Choroid plexus epithelial cell (primary cell): ENCODE results near the gene TMA7.

Experiments used
- DNase-seq: peaks from one replicate; pipeline ENCODE4 v3.0.0-alpha.2; 2010; ENCODE audit warnings: low read depth
- H3K4me3 ChIP-seq: 2 replicates; pipeline ENCODE4 v1.5.1; 2011; ENCODE audit warnings: low read depth, mild to moderate bottlenecking, control low read depth, low read length, moderate library complexity
- TF ChIP-seq, protein P1 (sequence below): conservative IDR thresholded peaks from 2 replicates; pipeline ENCODE4 v1.5.1; 2011; ENCODE audit warnings: low read depth, mild to moderate bottlenecking, control low read depth, inconsistent platforms, low read length, moderate library complexity

The TMA7 gene

DNA sequence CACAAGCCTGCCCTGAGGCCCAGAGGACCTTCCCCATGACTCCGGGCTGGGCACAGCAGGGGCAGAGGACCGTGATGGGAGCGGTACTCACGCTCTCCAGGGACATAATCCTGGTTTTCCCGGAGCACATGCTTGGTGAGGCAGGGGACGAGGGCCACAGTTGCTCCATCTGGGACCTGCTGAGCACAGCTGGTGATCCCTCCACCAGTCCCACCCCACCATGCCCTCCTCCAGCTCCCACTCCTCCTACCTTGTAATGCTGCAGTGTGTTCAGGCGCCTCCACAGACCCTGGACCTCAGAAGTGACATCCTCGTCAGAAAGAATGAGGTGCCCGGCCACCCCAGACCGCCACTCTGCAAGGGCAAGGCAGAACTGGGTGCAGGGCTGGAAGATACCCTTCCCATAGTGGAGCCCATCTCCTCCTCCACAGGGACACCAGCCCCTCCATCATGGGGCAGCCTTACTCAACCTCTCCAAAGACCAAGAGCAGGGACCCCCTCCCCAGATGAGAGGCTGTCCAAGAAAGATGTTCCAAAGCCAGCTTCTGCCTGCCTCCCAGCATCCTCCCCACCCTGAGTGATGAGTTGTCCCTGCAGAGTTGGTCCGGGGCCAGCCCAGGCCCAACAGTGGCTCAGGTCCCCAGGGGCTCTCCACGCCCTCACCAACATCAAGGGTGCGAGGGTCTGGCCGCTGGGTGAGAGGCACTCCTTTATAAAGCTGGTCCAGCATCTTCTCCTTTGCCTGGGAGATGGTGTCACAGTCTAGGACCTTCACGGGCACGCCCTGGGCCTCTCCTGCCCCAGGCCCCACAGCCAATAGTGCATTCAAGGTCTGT is 29.6 kb upstream of the TMA7 start:
- H3K4me3 ChIP-seq, result no peak overlapping the region
- no peak for DNase-seq
- TF ChIP-seq, protein P1, sequence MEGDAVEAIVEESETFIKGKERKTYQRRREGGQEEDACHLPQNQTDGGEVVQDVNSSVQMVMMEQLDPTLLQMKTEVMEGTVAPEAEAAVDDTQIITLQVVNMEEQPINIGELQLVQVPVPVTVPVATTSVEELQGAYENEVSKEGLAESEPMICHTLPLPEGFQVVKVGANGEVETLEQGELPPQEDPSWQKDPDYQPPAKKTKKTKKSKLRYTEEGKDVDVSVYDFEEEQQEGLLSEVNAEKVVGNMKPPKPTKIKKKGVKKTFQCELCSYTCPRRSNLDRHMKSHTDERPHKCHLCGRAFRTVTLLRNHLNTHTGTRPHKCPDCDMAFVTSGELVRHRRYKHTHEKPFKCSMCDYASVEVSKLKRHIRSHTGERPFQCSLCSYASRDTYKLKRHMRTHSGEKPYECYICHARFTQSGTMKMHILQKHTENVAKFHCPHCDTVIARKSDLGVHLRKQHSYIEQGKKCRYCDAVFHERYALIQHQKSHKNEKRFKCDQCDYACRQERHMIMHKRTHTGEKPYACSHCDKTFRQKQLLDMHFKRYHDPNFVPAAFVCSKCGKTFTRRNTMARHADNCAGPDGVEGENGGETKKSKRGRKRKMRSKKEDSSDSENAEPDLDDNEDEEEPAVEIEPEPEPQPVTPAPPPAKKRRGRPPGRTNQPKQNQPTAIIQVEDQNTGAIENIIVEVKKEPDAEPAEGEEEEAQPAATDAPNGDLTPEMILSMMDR, result no peak

DNA sequence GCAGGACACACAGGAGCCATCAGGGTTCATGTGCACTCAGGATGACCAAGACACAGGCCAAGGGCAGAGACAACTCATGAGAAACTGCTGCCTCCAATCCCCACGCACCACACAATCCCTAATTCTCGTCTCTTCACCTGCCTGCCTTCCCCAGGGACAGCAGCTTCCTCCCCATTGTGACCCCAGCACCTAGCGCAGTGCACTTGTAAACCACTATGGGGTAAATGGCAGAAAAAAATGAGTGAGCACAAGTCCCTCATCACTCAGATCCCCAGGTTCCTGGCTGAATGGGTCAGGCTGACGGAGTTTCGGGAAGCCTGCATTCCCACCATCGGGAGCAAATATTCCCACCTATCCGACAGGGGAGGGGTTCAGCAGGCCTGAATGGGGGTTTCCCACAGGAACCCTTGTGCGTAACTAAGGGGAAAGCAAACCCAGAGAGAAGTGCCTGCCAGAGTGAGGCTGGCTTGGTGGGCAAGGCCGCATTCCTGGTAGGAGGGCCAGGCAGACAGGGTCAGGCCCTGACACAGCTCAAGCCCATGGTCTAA is 28.9 kb upstream of the TMA7 start:
- no peak for DNase-seq
- TF ChIP-seq, protein P1, result no peak
- H3K4me3 ChIP-seq, result no peak overlapping the region

DNA sequence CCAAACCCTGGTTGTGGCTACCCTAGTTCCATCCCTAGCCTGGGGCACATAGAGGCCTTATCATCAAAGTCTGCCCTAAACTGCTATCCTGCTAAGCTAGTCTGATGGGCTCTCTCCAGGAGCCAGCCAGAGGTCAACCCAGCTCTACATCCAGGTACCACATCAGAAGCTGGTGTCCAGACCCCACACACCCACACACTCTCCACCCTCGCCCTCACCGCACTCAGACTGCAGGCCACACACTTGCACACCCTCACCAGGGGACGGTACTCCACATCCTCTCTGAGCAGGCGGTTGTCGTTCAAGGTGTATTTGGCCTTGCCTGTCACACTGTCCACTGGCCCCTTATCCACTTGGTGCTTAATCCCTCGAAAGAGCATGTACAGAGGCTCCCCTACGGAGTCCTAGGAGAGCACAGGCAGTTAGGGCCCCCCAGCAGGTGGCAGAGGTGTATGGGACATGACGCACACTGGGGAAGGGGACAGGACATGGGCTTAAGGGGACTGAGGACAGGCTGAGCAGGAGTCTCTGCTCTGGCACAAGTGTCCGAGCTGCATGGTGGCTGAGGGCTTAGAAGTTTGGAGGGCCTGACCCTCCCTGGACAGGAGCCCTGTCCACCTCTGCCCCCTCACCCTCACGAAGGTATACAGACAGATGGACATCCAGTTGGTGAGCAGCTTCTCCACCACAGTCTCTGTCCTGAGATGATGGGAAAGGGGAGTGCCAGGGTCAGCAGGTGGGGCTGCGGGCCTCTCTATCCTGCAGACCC is 28.3 kb upstream of the TMA7 start:
- TF ChIP-seq, protein P1, result no peak
- no peak overlapping the region for H3K4me3 ChIP-seq
- no peak for DNase-seq

DNA sequence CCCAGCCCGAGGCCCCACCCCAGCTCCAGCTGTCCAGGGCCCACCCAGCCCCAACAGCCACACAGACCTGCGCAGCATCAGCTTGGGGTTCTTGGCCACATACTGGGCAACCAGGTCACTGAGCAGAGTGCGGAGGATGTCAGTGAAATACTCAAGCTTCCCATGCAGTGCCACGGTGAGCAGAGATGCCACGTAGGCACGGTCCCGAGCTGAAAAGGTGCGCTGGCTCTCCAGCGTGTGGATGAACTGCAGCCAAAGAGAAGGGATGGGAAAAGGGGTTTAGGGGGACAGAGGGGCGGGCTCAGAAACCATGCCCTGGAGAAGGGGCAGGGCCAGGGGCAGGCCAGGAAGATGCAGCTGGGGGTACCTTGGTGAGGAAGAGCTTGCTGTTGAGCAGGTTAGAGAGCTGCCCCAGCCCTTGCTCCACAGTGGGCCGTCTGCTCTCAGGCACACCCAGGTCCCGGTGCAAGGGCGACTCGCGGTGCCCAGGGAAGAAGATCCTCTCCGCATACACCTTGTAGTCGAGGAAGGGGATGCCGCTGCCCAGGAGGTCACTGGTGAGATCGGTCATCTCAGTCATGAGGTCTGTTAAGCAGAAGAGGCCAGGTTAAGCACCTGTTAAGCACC is 27.6 kb upstream of the TMA7 start:
- TF ChIP-seq, protein P1, result no peak
- no peak overlapping the region for H3K4me3 ChIP-seq
- DNase-seq, result no peak

DNA sequence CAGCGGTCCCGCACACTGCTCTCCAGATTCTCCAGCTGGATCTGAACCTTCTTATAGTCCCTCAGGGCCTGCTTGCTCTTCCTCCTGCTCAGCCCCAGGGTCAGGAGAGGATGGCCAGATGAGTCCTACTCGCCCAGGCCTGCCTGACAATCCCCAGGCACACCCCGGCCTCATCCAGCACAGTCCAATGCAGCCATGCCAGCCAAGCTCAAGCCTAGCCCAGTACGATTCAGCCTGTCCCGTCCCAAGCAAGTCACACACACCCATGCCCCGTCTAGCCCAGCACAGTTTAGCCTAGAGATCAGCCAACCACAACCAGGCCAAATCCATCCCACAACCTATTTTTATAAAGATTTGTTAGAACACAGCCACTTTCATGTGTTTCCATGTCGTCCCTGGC is 27.0 kb upstream of the TMA7 start:
- no peak overlapping the region for H3K4me3 ChIP-seq
- no peak for DNase-seq
- TF ChIP-seq, protein P1, result no peak

DNA sequence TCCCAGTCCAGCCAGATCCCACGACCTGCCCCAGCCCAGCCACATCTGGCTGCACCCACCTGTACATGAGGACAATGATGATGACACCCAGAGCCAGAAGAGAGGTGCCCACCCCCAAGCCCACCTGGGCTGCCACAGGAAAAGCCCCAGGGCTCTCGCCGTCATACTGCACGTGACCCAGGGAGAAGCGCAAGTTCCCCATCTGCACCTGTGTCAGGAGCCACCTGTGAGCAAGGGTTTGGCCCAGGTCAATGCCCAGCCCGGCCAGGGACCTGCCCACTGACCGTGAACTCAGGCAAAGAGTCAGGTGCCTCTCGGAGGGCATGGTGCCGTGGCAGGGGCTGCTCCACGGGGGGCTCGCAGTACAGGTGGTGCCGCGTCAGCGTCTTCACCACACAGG is 26.4 kb upstream of the TMA7 start:
- TF ChIP-seq, protein P1, result no peak
- H3K4me3 ChIP-seq, result no peak overlapping the region
- DNase-seq, result no peak
